Glomerular endothelial cell (primary cell): ENCODE measurements around the gene RAD51C. TPM values are rescaled to one million over a fixed set of nuclear protein-coding genes. Genes with fewer than 3 reads are reported as not detected.
"Not testable (repeated sequence)": the region's sequence is repeated elsewhere in the genome, so short reads cannot be mapped to it uniquely, and the experiment has no call there.

Experiments used
- DNase-seq: peaks from one replicate; pipeline ENCODE4 v3.0.0-alpha.2; 2011; ENCODE audit warnings: low read depth, low spot score; ENCODE audit errors: extremely low read depth
- total RNA-seq: library from RNA; depleted of rRNA; stranded (reverse); fragments of >200 nt; gene quantifications from 2 replicates; pipeline ENCODE4 v1.2.3, GENCODE V29; 2015

Gene RAD51C
- 22.2 and 34.7 TPM in 2 replicates for total RNA-seq

DNA sequence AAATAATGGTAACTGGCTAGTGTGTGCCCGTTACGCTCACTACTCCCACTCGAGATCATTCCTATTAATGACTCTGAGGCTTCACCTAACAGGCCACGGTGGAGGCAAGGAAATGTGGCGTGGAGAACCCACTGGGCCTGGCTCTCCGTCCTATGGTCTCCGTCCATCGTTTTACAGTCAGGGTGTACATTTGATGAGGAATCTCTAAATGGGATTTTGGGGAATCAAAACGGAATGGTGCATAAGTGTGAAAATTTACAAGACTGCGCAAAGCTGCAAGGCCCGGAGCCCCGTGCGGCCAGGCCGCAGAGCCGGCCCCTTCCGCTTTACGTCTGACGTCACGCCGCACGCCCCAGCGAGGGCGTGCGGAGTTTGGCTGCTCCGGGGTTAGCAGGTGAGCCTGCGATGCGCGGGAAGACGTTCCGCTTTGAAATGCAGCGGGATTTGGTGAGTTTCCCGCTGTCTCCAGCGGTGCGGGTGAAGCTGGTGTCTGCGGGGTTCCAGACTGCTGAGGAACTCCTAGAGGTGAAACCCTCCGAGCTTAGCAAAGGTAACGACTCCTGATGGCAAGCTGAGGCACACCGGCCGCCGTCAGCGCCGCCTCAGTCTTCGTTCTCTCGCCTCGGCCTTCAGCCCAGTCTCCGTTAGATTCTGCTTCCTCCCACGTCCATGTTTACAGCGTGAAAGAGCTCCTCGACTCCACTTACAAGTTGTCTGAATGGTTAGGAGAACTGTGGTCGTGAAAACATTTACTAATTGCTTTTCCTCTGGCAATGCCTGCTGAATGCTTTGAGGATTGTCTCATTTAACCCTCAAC is at the start of gene RAD51C:
Gene RAD51C, plus strand, starts transcription at position 364 of the 817 bp plus-strand sequence. Its CDS starts 42 bp downstream, at position 406.
- DNase-seq: no peak

DNA sequence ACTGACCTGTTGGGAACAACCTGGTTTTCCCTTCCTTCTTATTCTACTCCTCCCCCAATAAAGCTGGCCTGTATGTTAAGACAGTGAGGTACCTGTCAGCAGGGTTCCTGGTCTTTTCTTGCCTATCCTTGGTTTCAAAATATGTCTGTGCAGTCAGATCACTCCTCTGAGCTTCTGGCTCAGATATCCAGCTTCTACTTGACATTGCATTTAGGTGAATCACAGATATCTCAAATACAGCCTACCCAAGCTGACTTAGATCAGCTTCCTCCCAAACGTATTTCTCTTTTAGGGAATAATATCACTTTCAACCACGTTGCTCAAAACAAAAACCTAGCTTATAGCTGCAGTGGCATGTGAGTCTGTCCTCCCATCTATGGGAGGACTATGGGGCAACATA is 49.3 kb upstream of the RAD51C start:
- no peak for DNase-seq

DNA sequence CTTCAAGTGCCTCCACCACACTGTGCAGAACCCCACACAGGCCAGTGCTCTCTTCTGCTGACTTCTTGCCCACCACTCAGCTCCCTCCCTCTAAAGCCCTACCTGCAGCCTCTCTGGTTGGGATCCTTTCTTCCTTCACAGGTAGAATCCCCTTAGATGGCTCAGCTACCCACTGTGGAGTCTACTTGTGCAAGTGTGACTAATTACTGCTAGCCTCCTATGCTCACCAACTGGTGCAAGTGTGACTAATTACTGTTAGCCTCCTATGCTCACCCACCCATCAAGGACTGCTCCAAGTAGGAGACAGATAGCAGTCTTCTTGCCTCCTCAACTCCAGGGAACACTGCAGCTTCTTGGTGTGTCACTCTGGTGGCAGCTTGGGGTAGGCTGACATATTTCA is 44.2 kb upstream of the RAD51C start:
- DNase-seq: no peak

GRCh38 chr17:58657962-58658803 is 34.2 kb upstream of the RAD51C start:
- DNase-seq: not testable (repeated sequence)

DNA sequence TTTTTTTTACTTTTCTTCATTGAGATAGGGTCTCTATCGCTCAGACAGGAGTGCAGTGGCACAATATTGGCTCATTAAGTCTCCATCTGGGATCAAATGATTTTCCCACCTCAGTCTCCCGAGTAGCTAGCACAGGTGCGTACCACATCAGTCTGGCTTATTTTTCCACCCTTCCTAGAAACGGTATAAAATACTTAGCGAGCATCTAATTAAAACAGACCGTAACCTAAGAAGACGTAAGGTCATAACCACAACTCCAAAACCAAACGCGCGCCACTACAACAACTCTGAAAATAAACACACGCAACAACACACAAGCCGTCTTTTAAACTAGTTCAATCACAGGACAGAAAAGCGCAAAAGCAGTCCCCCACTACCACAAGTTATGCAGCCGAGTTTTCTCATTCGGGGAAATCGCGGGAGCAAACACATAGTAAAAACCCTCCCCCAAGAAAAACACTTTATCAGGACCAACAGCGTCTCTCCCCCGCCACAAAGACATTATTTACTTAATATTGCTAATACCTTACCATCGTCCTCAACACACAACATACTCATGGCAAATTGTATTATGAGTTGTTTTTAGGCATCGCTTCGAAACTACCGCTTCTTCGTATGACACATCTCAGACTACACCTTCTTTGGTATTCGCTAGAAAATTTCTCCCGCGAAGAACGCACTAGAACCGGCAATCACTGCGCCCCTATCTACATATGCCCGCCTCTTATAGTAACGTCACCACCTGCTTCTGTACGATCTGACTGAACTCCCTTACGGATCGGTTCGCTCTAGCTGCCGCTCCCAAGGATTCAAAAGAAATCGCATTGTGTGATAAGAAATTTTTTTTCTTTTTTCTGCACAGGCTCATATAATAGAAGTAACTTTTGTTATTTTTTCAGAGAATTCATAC is 33.3 kb upstream of the RAD51C start:
- peak; percentile 93 for DNase-seq

DNA sequence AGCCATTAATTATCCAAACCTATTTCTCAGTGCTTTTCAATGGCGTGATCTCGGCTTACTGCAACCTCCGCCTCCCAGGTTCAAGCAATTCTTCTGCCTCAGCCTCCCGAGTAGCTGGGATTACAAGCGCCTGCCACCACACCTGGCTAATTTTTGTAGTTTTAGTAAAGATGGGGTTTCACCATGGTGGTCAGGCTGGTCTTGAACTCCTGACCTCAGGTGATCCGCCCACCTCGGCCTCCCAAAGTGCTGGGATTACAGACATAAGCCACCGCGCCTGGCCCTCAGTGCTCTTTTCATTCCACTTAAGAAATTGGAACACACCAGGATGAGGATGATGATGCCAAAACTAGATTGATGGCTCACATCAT is 32.7 kb upstream of the RAD51C start:
- not testable (repeated sequence) for DNase-seq

DNA sequence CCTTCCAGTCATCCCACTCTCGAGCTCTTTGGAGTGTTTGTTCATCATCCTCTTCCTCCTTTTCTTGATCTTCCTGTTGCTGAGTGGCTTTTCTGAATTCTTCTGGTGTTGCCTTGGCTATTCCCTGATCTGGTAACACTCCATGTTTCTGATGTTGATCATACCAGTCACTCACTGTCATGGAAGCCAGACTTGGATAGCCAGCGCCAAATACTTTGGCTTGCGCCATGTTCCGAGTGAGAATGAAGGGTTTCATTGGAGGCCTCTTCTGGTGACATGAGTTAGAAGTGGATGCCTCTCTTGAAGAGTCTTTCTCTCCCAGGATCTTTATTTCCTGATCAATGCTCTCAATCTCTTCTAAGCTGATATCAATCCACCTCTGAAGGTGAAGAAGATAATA is 31.8 kb upstream of the RAD51C start:
- DNase-seq: no peak

- DNase-seq: no peak
Observed at GRCh38 chr17:58661499-58661898, 30.9 kb upstream of the RAD51C start.

DNA sequence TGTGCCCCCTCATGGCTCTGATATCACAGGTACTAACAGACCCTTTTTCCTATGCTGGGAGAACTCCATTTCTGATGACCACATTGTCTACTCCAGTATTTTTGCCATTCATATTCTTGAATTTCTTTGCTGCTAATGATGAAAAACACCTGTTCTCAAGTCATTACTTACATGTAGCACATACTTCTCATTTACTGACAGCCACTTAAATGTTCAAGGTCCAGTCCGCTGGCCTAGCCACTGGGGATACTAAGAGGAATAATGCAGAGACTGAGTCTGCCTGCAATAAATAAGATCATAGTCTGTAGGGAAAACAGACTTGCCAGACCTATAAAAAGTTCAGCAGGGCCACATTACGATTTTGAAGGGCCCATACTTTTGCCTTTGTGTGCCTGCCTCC is 28.1 kb upstream of the RAD51C start:
- DNase-seq: no peak

- DNase-seq: no peak
Observed at GRCh38 chr17:58665946-58666857, 26.2 kb upstream of the RAD51C start.

DNA sequence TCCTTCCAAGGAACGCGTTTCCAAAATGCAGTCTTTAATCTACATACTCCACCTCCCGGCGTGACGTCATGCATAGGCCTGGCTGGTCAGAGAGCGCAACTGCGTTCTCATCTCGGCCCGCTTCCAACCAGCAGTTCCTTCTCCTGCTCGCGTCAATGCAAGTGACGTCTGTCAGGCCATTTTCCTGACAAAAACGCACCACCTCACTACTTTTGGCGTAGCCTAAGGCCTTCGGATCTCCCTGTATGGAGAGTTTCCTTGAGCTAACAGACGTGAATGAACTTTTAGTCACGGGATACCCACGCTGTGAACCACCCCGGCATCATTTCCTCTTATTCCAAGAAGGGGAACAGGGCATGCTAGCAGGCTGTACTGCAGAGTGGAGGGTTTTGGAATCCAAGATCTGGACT is 25.5 kb upstream of the RAD51C start:
- DNase-seq: no peak

- no peak for DNase-seq
Observed at GRCh38 chr17:58667934-58668597, 24.3 kb upstream of the RAD51C start.

GRCh38 chr17:58668598-58668935 is 23.8 kb upstream of the RAD51C start:
- DNase-seq: no peak

GRCh38 chr17:58669853-58670252 is 22.5 kb upstream of the RAD51C start:
- no peak for DNase-seq

- no peak for DNase-seq
Observed at GRCh38 chr17:58671969-58672368, 20.4 kb upstream of the RAD51C start.

DNA sequence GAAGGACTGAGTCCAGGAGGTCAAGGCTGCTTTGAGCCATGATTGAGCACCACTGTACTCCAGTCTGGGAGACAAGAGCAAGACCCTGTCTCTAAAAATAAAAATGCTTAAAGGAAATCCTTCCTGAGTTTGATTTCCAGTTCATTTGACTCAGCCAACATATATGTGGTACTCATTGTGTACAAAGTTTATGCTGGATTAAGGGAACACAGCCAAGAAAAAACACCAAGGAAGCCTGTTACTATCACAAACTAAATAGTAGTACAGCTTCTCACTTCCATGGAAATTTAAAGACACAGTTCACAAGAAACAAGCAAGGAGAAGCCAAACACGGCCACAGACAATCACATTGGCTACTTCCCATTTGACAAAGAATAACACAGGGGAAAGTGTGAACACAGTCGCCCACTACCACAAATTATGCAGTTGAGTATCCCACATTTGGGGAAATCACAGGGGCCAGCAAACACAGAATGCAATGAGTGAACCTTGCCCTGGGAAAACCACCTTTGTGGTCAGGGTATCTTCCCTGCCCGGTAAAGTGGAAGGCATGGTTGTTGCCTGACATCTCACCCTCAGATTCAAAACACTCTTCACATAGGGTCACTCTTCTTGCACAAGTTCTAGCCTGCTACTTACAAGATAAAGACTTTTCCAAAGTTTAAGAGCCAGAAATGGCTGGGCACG is 15.1 kb upstream of the RAD51C start:
- DNase-seq: no peak

DNA sequence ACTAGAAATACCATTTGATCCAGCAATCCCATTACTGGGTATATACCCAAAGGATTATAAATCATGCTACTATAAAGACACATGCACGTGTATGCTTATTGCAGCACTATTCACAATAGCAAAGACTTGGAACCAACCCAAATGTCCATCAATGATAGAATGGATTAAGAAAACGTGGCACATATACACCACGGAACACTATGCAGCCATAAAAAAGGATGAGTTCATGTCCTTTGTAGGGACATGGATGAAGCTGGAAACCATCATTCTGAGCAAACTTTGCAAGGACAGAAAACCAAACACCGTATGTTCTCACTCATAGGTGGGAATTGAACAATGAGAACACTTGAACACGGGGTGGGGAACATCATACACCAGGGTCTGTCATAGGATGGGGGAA is 14.1 kb upstream of the RAD51C start:
- not testable (repeated sequence) for DNase-seq

DNA sequence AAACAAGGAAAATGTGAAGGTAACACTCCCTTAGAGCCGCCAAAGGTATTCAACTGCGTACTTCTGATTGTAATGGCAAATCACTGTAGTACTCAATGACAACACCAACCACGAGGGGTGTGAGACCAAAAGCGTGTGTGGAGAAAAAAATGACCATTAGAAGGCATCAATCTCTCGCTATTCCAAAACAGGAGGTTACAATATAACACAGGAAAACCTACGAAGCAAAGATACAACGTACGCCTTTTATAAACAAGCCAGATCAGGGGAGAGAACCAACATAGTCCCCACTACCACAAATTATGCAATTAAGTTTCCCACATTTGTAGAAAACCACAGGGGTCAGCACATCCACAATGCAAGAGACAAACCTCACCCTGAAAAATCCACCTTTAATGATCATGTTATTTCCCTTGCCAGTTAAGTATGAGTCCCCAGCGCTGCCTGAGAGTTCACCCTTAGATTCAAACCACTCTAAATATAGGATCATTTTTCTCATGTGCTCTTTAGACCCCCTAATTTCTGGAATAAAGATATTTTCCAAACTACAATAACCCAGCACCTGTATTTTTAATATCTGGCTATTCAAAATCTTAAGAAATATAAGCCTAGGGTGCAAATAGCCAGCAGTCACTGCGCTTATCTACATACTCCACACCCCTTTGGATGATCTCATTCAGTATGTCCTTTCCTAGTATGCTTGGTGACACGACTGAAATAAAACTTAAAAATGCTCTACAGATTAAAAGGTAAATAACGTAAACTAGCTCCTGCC is 13.0 kb upstream of the RAD51C start:
- no peak for DNase-seq
